HUES6 (cell line): Measurements from ENCODE around the gene FHOD3.
"Not testable (repeated sequence)": the region's sequence is repeated elsewhere in the genome, so short reads cannot be mapped to it uniquely, and the experiment has no call there.

Experiments
- H3K27ac ChIP-seq: 2 replicates; pipeline ENCODE4 v1.7.0; 2013; ENCODE audit warnings: low read depth, mild to moderate bottlenecking, low read length, inconsistent platforms
- H3K27me3 ChIP-seq: 2 replicates; pipeline ENCODE4 v1.6.1; 2013; ENCODE audit warnings: low read length; ENCODE audit not compliant: control insufficient read depth, insufficient read depth
- H3K36me3 ChIP-seq: 2 replicates; pipeline ENCODE4 v1.6.1; 2013; ENCODE audit warnings: low read length; ENCODE audit not compliant: control insufficient read depth, insufficient read depth
- H3K4me1 ChIP-seq: 2 replicates; pipeline ENCODE4 v1.6.1; 2013; ENCODE audit warnings: low read length; ENCODE audit not compliant: control insufficient read depth, insufficient read depth
- H3K4me3 ChIP-seq: 2 replicates; pipeline ENCODE4 v1.5.1; 2013; ENCODE audit warnings: low read depth, low read length
- H3K9ac ChIP-seq: one replicate; pipeline ENCODE4 v1.6.1; 2013; ENCODE audit warnings: mild to moderate bottlenecking, low read length
- H3K9me3 ChIP-seq: 2 replicates; pipeline ENCODE4 v1.6.1; 2013; ENCODE audit warnings: low read depth, low read length; ENCODE audit not compliant: control insufficient read depth, insufficient read depth

The FHOD3 gene

DNA sequence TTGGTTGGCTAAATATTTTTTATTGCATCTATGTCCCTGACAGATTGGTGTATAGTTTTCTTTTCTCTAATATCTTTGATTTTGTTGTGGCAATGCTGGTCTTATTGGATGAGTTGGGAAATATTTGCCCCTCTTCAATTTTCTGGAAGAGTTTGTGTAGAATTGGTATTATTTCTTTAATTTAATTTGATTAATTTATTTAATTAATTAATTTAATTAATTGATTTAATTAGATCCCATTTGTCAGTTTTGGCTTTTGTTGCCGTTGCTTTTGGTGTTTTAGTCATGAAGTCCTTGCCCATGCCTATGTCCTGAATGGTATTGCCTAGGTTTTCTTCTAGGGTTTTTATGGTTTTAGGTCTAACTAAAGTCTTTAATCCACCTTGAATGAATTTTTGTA lies 253.8 kb downstream of the FHOD3 start:
- H3K9me3 ChIP-seq, H3K4me1 ChIP-seq, H3K9ac ChIP-seq, H3K36me3 ChIP-seq, H3K27me3 ChIP-seq, H3K27ac ChIP-seq, H3K4me3 ChIP-seq: not testable (repeated sequence)

DNA sequence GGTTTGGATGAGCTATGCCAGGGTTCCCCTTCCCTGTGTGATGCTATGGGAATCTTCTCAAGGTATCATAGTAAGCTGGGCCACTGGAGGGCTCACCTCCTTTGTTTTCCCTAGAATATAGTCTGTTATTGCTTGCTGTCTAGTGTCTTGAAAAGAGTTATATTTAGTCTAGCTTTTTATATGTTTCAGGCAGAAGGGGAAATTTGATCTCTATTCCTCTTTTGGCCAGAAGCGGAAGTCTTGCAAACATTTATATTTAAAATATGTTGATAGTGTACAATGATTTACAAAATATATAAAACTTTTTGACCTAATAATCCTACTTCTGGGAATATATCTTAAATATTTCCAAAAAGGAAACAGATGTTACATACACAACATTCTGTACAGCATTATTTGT lies 260.7 kb downstream of the FHOD3 start:
- no peak overlapping the region for H3K27ac ChIP-seq
- no peak overlapping the region for H3K9ac ChIP-seq
- no peak overlapping the region for H3K4me3 ChIP-seq
- H3K4me1 ChIP-seq: 0 out of 2 replicates have a peak, but pooled peaks cover 2% of the 10 kb centered on the region
- H3K36me3 ChIP-seq: no peaks in the 10 kb centered on the region
- no peaks in the 10 kb centered on the region for H3K9me3 ChIP-seq
- H3K27me3 ChIP-seq: no peaks in the 10 kb centered on the region

DNA sequence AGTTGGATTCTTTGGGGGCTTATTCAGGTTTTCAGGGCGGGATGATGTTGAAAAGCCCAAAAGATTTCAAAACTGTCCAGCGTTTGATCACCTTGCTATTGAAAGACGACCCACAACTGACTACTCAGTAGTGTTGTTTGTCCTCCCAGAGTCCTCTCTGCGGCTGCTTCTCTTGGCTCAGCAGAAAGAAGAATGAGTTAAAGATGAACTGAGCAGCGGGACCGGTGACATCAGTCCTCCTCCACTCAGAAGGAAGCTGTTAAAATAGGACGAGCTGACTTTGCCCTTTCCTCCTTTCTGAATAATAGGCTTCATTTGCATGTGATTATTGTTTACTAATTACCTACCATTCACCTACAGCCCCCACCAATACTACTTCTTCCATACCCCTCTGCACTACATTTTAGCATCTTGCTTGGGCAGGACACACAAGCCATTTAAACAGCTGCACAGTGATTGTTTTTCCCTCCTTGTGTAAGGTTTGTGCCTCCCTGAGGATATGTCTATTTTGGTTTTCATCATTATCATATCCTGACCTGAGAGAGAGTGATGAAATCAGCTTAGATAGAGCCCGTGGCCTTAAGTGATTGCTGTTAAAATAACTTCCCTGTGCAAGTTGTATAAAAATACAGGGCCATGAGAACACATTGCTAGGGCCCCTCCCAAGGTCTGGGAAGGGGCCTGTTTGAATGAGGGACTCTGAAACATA lies 261.8 kb downstream of the FHOD3 start:
- no peak overlapping the region for H3K27ac ChIP-seq
- H3K27me3 ChIP-seq: no peaks in the 10 kb centered on the region
- H3K4me1 ChIP-seq: peaks cover 4% of the 10 kb centered on the region; the same call in 1 of the 2 replicates
- H3K36me3 ChIP-seq: no peaks in the 10 kb centered on the region
- H3K9ac ChIP-seq: no peak overlapping the region
- H3K9me3 ChIP-seq: no peaks in the 10 kb centered on the region
- no peak overlapping the region for H3K4me3 ChIP-seq

DNA sequence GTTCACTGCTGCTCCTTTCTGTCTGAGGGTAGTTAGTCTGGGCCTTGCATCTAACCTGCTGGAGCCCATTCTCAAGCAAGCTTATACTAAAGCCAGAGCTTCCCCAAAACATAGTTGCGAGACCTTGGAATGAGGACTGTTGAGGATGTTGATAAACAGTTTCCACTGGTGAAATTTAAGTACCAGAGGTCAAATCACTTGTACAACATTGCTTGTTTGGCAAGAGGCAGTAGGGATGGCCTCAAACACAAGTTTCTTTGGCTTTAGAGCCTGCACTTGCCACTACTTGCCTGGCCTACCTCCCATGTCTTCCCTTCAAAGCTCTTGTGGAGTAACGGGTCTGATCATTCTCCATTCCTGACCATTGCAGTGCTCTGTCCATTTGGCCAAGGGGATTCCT lies 262.7 kb downstream of the FHOD3 start:
- H3K9me3 ChIP-seq: no peaks in the 10 kb centered on the region
- H3K27ac ChIP-seq: no peak overlapping the region
- H3K27me3 ChIP-seq: no peaks in the 10 kb centered on the region
- no peaks in the 10 kb centered on the region for H3K36me3 ChIP-seq
- no peak overlapping the region for H3K9ac ChIP-seq
- no peak overlapping the region for H3K4me3 ChIP-seq
- H3K4me1 ChIP-seq: peaks cover 13% of the 10 kb centered on the region

DNA sequence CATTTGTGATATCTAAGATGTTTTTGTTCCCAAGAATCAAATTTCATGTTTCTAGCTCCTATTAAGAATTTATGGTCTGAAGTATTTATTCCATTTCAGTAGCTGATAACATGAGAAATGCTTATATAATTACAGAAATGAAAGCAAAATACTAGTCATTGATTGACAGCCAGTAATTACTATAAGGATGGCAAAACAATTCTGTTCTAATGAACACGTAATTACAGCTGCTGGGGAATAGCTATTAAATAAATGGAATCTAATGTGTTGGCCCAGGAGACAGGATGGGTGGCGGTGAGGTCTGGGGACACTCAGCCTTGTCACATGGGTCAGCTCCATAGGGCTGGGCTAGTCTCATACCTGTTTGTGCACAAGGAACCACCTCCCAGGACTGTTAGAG lies 263.5 kb downstream of the FHOD3 start:
- Histone ChIP-seq H3K27ac (no peak overlapping the region), H3K9ac (no peak overlapping the region), H3K4me3 (no peak overlapping the region), H3K4me1 (peaks cover 16% of the 10 kb centered on the region), H3K27me3 (no peaks in the 10 kb centered on the region), H3K9me3 (no peaks in the 10 kb centered on the region), H3K36me3 (no peaks in the 10 kb centered on the region)

DNA sequence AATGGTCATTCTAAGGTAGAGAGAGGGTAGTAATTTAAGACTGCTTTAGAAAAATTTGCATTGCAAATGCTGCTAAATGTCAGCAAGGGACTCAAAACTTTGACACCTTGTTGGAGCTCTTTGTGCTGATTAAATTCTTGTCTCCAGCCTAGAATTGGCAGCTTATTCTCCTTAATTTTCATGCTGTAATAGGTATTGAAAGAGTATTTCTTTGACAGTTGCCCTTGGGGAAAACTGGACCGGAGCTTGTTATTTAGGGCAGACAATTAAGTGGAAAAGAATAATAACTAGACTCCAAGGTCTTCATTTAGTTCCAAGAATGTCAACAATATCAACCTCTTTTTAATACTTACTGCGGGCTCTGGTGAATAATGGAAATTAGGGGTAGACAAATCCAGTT lies 267.3 kb downstream of the FHOD3 start:
- H3K27me3 ChIP-seq: no peaks in the 10 kb centered on the region
- H3K4me1 ChIP-seq: peaks cover 25% of the 10 kb centered on the region
- H3K9ac ChIP-seq: no peak overlapping the region
- no peaks in the 10 kb centered on the region for H3K36me3 ChIP-seq
- H3K27ac ChIP-seq: no peak overlapping the region
- no peak overlapping the region for H3K4me3 ChIP-seq
- H3K9me3 ChIP-seq: no peaks in the 10 kb centered on the region

DNA sequence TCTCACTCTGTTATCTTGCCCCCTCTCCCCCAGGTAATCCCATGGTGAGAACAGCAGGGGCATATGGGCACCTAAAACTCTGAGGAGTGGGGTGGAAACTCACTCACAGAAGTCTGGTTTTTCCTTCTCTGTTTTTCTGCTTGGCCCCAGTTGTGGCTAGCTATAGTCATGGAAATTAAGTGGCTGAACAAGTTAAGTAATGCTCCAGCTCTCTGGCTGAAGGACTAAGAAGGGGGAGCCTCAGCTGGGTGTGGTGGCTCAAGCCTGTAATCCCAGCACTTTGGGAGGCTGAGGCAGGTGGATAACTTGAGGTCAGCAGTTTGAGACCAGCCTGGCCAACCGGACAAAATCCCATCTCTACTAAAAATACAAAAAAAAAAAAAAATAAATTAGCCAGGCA lies 270.3 kb downstream of the FHOD3 start:
- H3K9ac ChIP-seq: no peak overlapping the region
- H3K36me3 ChIP-seq: no peaks in the 10 kb centered on the region
- peaks cover 28% of the 10 kb centered on the region for H3K4me1 ChIP-seq
- H3K9me3 ChIP-seq: no peaks in the 10 kb centered on the region
- peak overlapping the region; percentile 37; the same call in 1 of the 2 replicates for H3K4me3 ChIP-seq
- 0 out of 2 replicates have a peak overlapping the region, but pooled peaks have one; percentile 13 for H3K27ac ChIP-seq
- H3K27me3 ChIP-seq: no peaks in the 10 kb centered on the region

DNA sequence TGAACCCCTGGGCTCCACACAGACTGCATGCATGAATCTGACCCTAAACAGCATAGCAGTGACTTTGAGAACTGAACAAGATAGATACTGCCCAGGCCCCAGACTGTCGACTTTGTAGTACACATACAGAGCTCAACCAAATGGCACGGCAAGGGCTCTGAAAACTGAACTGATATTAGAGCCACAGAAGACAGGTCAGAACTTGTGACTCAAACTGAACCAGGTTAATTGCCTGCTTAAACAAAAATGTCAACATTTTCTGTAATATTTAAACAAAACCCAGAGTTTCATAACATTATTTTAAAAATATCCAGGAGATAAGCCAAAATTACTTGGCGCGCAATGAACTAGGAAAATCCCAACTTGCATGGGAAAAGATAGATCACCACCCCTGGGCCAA lies 271.0 kb downstream of the FHOD3 start:
- Histone ChIP-seq H3K27me3 (no peaks in the 10 kb centered on the region), H3K4me3 (no peak overlapping the region), H3K9me3 (no peaks in the 10 kb centered on the region), H3K4me1 (peaks cover 28% of the 10 kb centered on the region), H3K36me3 (no peaks in the 10 kb centered on the region), H3K9ac (no peak overlapping the region), H3K27ac (no peak overlapping the region)

DNA sequence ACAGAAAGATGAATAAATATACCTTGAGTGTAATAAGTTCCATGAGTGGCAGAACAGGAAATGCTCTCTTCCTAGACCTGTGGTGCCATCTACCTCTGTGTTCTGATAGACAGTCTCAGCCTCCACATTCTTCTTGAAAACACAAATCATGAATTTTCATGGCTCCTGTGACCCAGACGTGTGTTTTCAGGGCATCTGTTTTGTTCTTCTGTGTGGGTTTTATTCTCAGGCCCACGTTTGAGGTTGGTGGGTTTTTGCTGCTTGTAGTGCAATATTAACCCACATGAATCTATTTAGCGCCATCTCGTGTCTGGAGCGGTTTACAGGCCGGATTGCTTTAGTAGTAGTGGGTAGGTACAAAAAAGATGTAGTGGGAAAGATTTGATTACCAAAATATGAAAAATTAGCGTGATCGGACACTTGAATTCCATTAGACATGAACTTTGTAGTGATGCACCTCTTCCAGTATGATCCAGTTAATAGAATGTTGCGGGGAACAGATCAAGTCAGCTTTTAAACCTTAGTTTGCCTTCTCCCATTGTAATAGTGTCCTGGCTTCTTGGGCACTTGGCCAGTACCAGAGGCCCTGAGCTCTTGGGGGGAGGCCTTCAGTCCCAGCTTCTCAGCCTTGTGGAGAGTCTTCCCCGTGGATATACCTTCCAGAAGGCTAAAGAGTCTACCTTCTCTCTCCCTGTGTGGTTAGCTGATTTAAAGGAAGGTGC lies 274.8 kb downstream of the FHOD3 start:
- H3K27me3 ChIP-seq: no peaks in the 10 kb centered on the region
- H3K4me1 ChIP-seq: peaks cover 9% of the 10 kb centered on the region
- H3K4me3 ChIP-seq: no peak overlapping the region
- H3K36me3 ChIP-seq: no peaks in the 10 kb centered on the region
- H3K9ac ChIP-seq: no peak overlapping the region
- H3K27ac ChIP-seq: no peak overlapping the region
- H3K9me3 ChIP-seq: no peaks in the 10 kb centered on the region

DNA sequence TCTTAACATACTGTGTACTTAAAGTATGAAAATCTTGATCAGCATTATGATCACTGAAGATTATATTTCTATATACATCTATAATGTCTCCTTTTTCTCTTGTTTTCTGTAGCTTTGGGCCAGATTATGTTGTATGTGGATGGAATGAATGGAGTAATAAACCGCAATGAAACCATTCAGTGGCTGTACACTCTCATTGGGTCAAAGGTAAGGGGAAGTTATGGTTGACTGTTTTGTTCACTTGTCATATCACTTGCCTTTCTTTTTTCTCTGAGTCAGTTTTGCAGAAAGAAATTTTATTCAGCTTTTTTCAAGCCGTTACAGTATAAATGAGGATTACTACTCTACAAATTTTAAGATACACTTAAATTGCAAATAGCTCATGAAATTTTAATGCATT lies 278.8 kb downstream of the FHOD3 start:
- no peak overlapping the region for H3K4me3 ChIP-seq
- H3K9me3 ChIP-seq: peaks cover 8% of the 10 kb centered on the region; the same call in 1 of the 2 replicates
- no peaks in the 10 kb centered on the region for H3K27me3 ChIP-seq
- H3K27ac ChIP-seq: no peak overlapping the region
- H3K36me3 ChIP-seq: no peaks in the 10 kb centered on the region
- H3K4me1 ChIP-seq: peaks cover 3% of the 10 kb centered on the region; the same call in 1 of the 2 replicates
- no peak overlapping the region for H3K9ac ChIP-seq

DNA sequence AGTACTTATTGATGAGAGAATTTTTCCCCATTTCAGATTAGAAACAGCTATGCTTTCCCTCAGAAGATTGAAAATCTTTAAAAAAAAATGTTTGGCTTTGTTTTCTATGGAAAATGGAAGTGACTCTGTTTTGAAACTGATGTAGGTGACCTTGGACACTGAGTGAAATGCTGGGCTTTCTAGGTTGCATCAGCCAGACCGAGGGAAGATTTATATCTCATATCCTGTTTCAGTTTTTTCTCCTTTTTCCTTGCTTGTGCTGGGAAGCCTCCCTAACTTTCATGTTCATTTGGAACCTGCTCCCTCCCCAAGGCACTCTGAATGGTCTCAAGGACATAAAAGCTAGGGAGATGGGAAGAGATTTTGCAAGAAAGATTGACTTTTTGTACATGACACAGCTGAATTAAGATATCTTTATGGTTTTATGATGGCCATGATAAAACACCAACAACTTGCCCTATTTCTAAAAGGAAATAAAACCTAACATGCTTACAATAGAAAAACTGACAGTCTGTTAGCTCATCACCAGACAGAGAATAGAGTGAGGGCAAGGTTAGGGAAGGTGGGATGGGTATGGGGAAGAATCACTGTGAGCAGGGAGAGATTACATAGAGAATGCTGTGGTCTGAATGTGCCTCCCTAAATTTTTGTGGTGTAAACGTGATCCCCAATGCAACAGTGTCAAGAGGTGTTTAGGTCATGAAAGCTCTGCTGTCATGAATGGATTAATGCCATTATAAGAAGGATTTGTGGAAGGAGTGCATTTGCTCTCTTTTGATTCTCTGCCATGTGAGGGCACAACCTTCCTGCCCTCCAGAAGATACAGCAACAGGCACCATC lies 281.6 kb downstream of the FHOD3 start:
- Histone ChIP-seq H3K27ac (no peak overlapping the region), H3K4me3 (no peak overlapping the region), H3K27me3 (no peaks in the 10 kb centered on the region), H3K4me1 (peaks cover 17% of the 10 kb centered on the region), H3K9ac (no peak overlapping the region), H3K9me3 (peaks cover 8% of the 10 kb centered on the region; the same call in 1 of the 2 replicates), H3K36me3 (no peaks in the 10 kb centered on the region)
